HL-60 (cell line): ENCODE data around the gene GBGT1.

ENCODE experiments used
- DNase-seq, 2 experiments: peaks; one replicate each; pipeline ENCODE4 v3.0.0-alpha.2; 2010 to 2020; ENCODE audit warnings: low read depth in 1 of 2, low spot score in 1 of 2
- H3K27ac ChIP-seq: fragments of 250-450 bp; sonication (Bioruptor Pico); replicated peaks from 2 replicates; pipeline ENCODE4 v1.5.1; 2020; ENCODE audit warnings: mild to moderate bottlenecking, moderate library complexity
- H3K27me3 ChIP-seq: fragments of 250-450 bp; sonication (Bioruptor Pico); 2 replicates; pipeline ENCODE4 v1.5.1; 2021; ENCODE audit warnings: mild to moderate bottlenecking, moderate library complexity; ENCODE audit not compliant: insufficient read depth, poor library complexity, severe bottlenecking
- H3K4me3 ChIP-seq: replicated peaks from 2 replicates; pipeline ENCODE4 v1.5.1; 2011; ENCODE audit warnings: mild to moderate bottlenecking, control low read depth, low read length; ENCODE audit not compliant: insufficient read depth
- CTCF ChIP-seq: IDR thresholded peaks from one replicate; pipeline ENCODE4 v1.5.1; 2011; ENCODE audit warnings: low read length, control low read depth, inconsistent platforms; ENCODE audit not compliant: insufficient read depth
- GABPA ChIP-seq: IDR thresholded peaks from 2 replicates; pipeline ENCODE4 v1.6.1; 2012; ENCODE audit warnings: low read depth
- POLR2AphosphoS5 ChIP-seq: IDR thresholded peaks from 2 replicates; pipeline ENCODE4 v1.6.1; 2012; ENCODE audit warnings: low read depth
- REST ChIP-seq: IDR thresholded peaks from 2 replicates; pipeline ENCODE4 v1.6.1; 2012; ENCODE audit warnings: low read depth; ENCODE audit not compliant: insufficient replicate concordance
- SPI1 ChIP-seq: IDR thresholded peaks from 2 replicates; pipeline ENCODE4 v1.6.1; 2012; ENCODE audit warnings: low read depth, mild to moderate bottlenecking, borderline replicate concordance

GBGT1 gene

GRCh38 chr9:133154097-133154989, 9.4 kb downstream of the GBGT1 start:
- Histone ChIP-seq H3K27me3 (no peaks in the 10 kb centered on the region), H3K4me3 (no peak overlapping the region), H3K27ac (no peak overlapping the region)
- no peak for TF ChIP-seq SPI1
- DNase-seq = no peak

- DNase-seq = no peak
Measured at GRCh38 chr9:133153227-133154096, 10.3 kb downstream of the GBGT1 start.

GRCh38 chr9:133151601-133152525, 11.9 kb downstream of the GBGT1 start:
- Histone ChIP-seq H3K27me3 (no peaks in the 10 kb centered on the region), H3K4me3 (no peak overlapping the region), H3K27ac (no peak overlapping the region)
- TF ChIP-seq CTCF (no peak), REST (no peak), GABPA (no peak), POLR2AphosphoS5 (no peak), SPI1 (no peak)
- DNase-seq = no peak

More at GRCh38 chr9:133153227-133154096, 10.3 kb downstream of the GBGT1 start:
- H3K27me3 ChIP-seq = no peaks in the 10 kb centered on the region
- H3K4me3 ChIP-seq = no peak overlapping the region
- no peak overlapping the region for H3K27ac ChIP-seq
- no peak for TF ChIP-seq GABPA
- no peak for TF ChIP-seq CTCF
- TF ChIP-seq SPI1 = no peak
- no peak for TF ChIP-seq REST
- TF ChIP-seq POLR2AphosphoS5 = no peak
